ENCODE measurements around the gene GOSR2. TPM values are rescaled to one million over a fixed set of nuclear protein-coding genes. Genes with fewer than 3 reads are reported as not detected.

The GOSR2 gene
- total RNA-seq, 1 donor from 2014 or later = 60.2 TPM

GRCh38 chr17:46943501-46944393 is 20.8 kb downstream of the GOSR2 start:
- TF ChIP-seq CTCF (conservative IDR thresholded peaks at IDR 0.05) = no peak
- no peaks in the 10 kb centered on the region for H3K9me3 Mint-ChIP-seq
- no peak for DNase-seq (ENCODE audit: extremely low spot score, unreplicated experiment)
- peak overlapping the region; percentile 91 for H3K27ac Mint-ChIP-seq
- H3K4me3 Mint-ChIP-seq = peak overlapping the region; percentile 62
- peaks cover 10% of the 10 kb centered on the region for H3K36me3 Mint-ChIP-seq
- H3K4me1 Mint-ChIP-seq (ENCODE audit: unreplicated experiment) = peaks cover 28% of the 10 kb centered on the region
- H3K27me3 Mint-ChIP-seq = peaks cover 3% of the 10 kb centered on the region

GRCh38 chr17:46944931-46945330 is 22.0 kb downstream of the GOSR2 start:
- peaks cover 7% of the 10 kb centered on the region for H3K27me3 Mint-ChIP-seq
- no peak for DNase-seq (ENCODE audit: extremely low spot score, unreplicated experiment)
- peak overlapping the region; percentile 80 for H3K4me3 Mint-ChIP-seq
- TF ChIP-seq CTCF (conservative IDR thresholded peaks at IDR 0.05) = no peak
- no peaks in the 10 kb centered on the region for H3K9me3 Mint-ChIP-seq
- peaks cover 7% of the 10 kb centered on the region for H3K36me3 Mint-ChIP-seq
- H3K4me1 Mint-ChIP-seq (ENCODE audit: unreplicated experiment) = peaks cover 28% of the 10 kb centered on the region
- peak overlapping the region; percentile 90 for H3K27ac Mint-ChIP-seq

GRCh38 chr17:46947216-46947615 is 24.3 kb downstream of the GOSR2 start:
- no peak overlapping the region for H3K4me3 Mint-ChIP-seq
- no peak for TF ChIP-seq CTCF (conservative IDR thresholded peaks at IDR 0.05)
- peak overlapping the region; percentile 63 for H3K27ac Mint-ChIP-seq
- DNase-seq (ENCODE audit: extremely low spot score, unreplicated experiment) = no peak
- peaks cover 28% of the 10 kb centered on the region for H3K4me1 Mint-ChIP-seq (ENCODE audit: unreplicated experiment)
- H3K36me3 Mint-ChIP-seq = no peaks in the 10 kb centered on the region
- no peaks in the 10 kb centered on the region for H3K9me3 Mint-ChIP-seq
- H3K27me3 Mint-ChIP-seq = peaks cover 7% of the 10 kb centered on the region

GRCh38 chr17:46948544-46948943 is 25.6 kb downstream of the GOSR2 start:
- TF ChIP-seq CTCF (conservative IDR thresholded peaks at IDR 0.05) = no peak
- Mint-ChIP-seq H3K4me3 (no peak overlapping the region), H3K27ac (no peak overlapping the region), H3K9me3 (no peaks in the 10 kb centered on the region), H3K4me1 (ENCODE audit: unreplicated experiment) (peaks cover 20% of the 10 kb centered on the region), H3K36me3 (no peaks in the 10 kb centered on the region), H3K27me3 (peaks cover 7% of the 10 kb centered on the region)
- DNase-seq (ENCODE audit: extremely low spot score, unreplicated experiment) = no peak

- no peaks in the 10 kb centered on the region for H3K36me3 Mint-ChIP-seq
- no peak for TF ChIP-seq CTCF (conservative IDR thresholded peaks at IDR 0.05)
- peaks cover 7% of the 10 kb centered on the region for H3K27me3 Mint-ChIP-seq
- H3K27ac Mint-ChIP-seq = peak overlapping the region; percentile 41
- H3K9me3 Mint-ChIP-seq = no peaks in the 10 kb centered on the region
- H3K4me3 Mint-ChIP-seq = no peak overlapping the region
- peaks cover 14% of the 10 kb centered on the region for H3K4me1 Mint-ChIP-seq (ENCODE audit: unreplicated experiment)
- DNase-seq (ENCODE audit: extremely low spot score, unreplicated experiment) = no peak
Measured at GRCh38 chr17:46949291-46950174, 26.6 kb downstream of the GOSR2 start.
